ENCODE measurements around the gene POU5F1. TPM values are rescaled to one million over a fixed set of nuclear protein-coding genes. Genes with fewer than 3 reads are reported as not detected.

POU5F1 gene
- total RNA-seq, 2 donors from 2014 or later: 3.4 to 7.0 TPM

DNA sequence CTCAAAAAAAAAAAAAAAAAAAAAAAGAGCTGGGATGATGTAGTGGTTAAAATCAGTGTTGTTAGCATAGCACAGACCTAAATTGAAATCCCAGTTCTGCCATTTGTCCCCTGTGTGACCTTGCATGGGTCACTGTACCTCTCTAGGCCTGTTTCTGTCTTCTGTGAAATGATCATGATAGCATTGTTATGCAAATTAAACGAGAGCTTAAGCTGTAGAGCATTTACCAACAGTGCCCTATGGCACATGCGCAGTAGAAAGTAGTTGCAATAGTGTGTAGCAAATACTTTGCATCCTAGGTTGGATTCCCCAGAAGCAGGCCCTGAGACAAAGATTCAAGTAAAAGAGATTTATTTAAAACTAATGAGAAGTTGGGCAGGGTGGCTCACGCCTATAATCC is 38.9 kb downstream of the POU5F1 start:
- intact Hi-C loops (cut with DNase I): no loop called here
- Histone ChIP-seq H3K27ac (no peak overlapping the region), H3K36me3 (no peaks in the 10 kb centered on the region), H3K9me3 (no peaks in the 10 kb centered on the region), H3K9ac (ENCODE audit: low read depth in 2 of 2, low read length in 2 of 2) (no peak overlapping the region), H3K4me3 (no peak overlapping the region), H3K27me3 (no peaks in the 10 kb centered on the region), H3K4me1 (no peaks in the 10 kb centered on the region)
- no peak for DNase-seq
- TF ChIP-seq, protein P1, sequence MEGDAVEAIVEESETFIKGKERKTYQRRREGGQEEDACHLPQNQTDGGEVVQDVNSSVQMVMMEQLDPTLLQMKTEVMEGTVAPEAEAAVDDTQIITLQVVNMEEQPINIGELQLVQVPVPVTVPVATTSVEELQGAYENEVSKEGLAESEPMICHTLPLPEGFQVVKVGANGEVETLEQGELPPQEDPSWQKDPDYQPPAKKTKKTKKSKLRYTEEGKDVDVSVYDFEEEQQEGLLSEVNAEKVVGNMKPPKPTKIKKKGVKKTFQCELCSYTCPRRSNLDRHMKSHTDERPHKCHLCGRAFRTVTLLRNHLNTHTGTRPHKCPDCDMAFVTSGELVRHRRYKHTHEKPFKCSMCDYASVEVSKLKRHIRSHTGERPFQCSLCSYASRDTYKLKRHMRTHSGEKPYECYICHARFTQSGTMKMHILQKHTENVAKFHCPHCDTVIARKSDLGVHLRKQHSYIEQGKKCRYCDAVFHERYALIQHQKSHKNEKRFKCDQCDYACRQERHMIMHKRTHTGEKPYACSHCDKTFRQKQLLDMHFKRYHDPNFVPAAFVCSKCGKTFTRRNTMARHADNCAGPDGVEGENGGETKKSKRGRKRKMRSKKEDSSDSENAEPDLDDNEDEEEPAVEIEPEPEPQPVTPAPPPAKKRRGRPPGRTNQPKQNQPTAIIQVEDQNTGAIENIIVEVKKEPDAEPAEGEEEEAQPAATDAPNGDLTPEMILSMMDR (IDR thresholded peaks at IDR 0.05): no peak

DNA sequence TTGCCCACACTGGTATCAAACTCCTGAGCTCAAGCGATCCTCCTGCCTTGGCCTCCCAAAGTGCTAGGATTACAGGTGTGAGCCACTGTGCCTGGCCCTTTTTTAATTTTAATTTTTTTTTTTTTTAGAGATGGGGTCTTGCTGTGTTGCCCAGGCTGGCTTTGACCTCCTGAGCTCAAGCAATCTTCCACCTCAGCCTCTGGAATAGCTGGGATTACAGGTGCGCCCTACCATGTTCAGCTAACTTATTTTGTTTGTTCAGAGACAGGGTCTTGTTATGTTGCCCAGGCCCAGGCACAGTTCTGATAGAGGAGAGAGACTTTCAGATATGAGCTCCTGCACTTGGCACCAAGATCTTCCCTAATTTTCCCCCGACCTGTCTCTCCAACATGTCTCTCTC is 39.7 kb downstream of the POU5F1 start:
- Histone ChIP-seq H3K4me3 (no peak overlapping the region), H3K27me3 (no peaks in the 10 kb centered on the region), H3K4me1 (no peaks in the 10 kb centered on the region), H3K9me3 (no peaks in the 10 kb centered on the region), H3K27ac (no peak overlapping the region), H3K9ac (ENCODE audit: low read depth in 2 of 2, low read length in 2 of 2) (no peak overlapping the region), H3K36me3 (no peaks in the 10 kb centered on the region)
- TF ChIP-seq, protein P1 (IDR thresholded peaks at IDR 0.05): no peak
- DNase-seq: no peak
- intact Hi-C loops (cut with DNase I): no loop called here

DNA sequence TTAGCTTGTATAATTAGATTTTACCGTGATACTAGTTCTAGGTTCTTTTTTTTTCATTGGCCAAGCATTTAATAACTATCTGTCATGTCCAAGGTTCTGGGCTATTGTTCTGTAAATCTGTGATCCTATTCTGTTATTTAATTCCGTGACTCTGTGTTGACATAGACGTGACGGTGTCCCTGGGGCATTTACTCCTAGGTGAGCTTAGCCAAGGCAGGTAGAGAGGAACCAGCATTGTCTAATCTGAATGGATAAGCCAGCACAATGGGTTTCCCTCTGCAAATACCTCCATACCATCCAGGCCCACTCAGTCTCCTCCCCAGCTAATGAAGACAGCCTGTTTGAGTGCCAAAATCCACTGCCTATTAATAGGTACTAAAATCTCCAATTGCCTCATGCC is 41.4 kb downstream of the POU5F1 start:
- Histone ChIP-seq H3K27me3 (no peaks in the 10 kb centered on the region), H3K27ac (no peak overlapping the region), H3K36me3 (no peaks in the 10 kb centered on the region), H3K9ac (ENCODE audit: low read depth in 2 of 2, low read length in 2 of 2) (no peak overlapping the region), H3K4me1 (no peaks in the 10 kb centered on the region), H3K4me3 (no peak overlapping the region), H3K9me3 (no peaks in the 10 kb centered on the region)
- intact Hi-C loops (cut with DNase I): no loop called here
- DNase-seq: no peak
- TF ChIP-seq, protein P1 (IDR thresholded peaks at IDR 0.05): no peak

DNA sequence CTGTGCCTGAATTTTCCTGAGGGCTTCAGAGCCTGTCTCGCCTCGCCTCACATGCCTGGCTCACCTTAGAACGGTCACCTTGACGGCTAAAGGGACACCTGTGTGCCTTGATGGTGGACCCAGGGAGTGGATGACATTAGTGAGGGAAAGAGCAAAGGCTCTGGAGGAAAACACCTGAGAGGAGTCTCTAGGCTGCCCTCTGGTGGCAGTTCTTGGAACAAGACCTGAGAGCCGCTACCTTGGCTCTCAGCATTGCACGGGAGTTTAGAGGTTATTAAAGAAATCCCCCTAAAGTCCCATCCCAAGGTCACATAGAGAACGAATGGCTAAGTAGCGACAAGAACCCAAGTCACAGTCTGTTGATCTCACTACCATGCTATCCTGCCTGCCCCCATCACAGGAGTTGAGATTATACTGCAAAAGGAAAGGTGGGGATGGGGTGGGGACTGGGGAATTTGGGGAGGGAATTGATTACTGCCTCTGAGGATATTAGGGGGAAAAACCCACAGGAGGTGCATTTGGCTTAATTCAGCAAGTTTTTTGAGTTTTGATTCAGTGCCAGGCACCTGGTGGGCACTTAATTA is 42.3 kb downstream of the POU5F1 start:
- TF ChIP-seq, protein P1 (IDR thresholded peaks at IDR 0.05): peak; percentile 82
- Histone ChIP-seq H3K4me3 (no peak overlapping the region), H3K4me1 (no peaks in the 10 kb centered on the region), H3K9ac (ENCODE audit: low read depth in 2 of 2, low read length in 2 of 2) (no peak overlapping the region), H3K36me3 (no peaks in the 10 kb centered on the region), H3K27ac (no peak overlapping the region), H3K9me3 (no peaks in the 10 kb centered on the region), H3K27me3 (no peaks in the 10 kb centered on the region)
- intact Hi-C loops (cut with DNase I): no loop called here
- peak; percentile 82 for DNase-seq

DNA sequence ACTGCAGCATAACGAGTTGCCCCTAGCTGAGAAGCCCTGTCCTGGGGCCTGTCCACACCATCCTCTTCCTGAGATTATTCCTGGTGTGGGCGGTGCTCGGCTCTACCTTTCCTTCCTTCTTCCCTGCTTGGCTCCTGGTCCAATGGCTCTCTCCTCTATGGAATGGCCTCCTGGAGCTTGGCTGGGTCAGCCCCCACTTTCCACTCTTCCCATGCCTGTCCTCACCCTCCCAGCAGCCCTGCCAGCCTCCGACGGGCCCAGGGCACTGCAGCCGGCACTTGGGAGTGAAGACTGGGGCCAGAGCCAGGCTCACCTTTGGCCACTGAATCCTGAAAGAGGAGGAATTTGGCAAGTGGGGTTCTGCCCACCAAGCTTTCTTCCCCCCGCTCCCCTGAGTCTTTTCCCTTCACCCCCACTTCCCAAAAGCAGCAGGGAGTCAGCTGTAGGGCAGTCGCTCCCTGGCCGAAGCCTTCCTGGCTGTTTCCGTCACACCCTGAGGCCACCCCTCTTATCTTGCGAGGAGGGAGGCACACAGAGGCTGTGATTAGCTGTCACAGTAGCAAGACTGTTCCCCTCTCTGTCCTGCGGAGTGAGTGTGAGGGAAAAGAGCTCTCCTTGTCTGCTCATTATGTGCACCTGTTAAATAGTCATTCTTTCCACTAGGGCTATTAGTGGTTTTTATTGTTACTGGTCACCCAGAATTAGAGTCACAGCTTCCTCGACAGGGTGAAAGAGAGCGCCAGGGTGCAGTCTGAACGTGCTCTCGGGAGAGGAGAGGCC is 43.9 kb downstream of the POU5F1 start:
- H3K4me1 ChIP-seq: no peaks in the 10 kb centered on the region
- H3K9ac ChIP-seq (ENCODE audit: low read depth in 2 of 2, low read length in 2 of 2): no peak overlapping the region
- no peak overlapping the region for H3K27ac ChIP-seq
- no peaks in the 10 kb centered on the region for H3K27me3 ChIP-seq
- TF ChIP-seq, protein P1 (IDR thresholded peaks at IDR 0.05): no peak
- no peaks in the 10 kb centered on the region for H3K9me3 ChIP-seq
- no peak overlapping the region for H3K4me3 ChIP-seq
- intact Hi-C loops (cut with DNase I): no loop called here
- no peak for DNase-seq
- no peaks in the 10 kb centered on the region for H3K36me3 ChIP-seq
